Activated T-cell treated with anti-CD3 and anti-CD28 coated beads, Interleukin-2, amount 50 U/mL, for 72 hours (primary cell): ENCODE results near the gene COLEC11. TPM values are rescaled to one million over a fixed set of nuclear protein-coding genes. Genes with fewer than 3 reads are reported as not detected.

Experiments
- ATAC-seq, 2 donors: fragments of 150-1000 bp; cut with Tn5 transposase; replicated peaks in 1 of 2; 2 replicates each; pipeline ENCODE4 v1.10.0; 2021; ENCODE audit warnings: moderate library complexity in 2 of 2, mild to moderate bottlenecking in 1 of 2
- DNase-seq, 2 donors: peaks; one replicate each; pipeline ENCODE4 v3.0.0; 2021 to 2022; ENCODE audit warnings: mixed read lengths in 1 of 2
- H3K27ac Mint-ChIP-seq: one replicate; pipeline ENCODE4 v1.8.0; 2022; ENCODE audit warnings: mild to moderate bottlenecking, moderate library complexity, mixed read lengths
- H3K27me3 Mint-ChIP-seq: one replicate; pipeline ENCODE4 v1.8.0; 2022; ENCODE audit warnings: low read depth, mixed read lengths
- H3K36me3 Mint-ChIP-seq, 2 donors: one replicate each; pipeline ENCODE4 v1.8.0; 2022; ENCODE audit warnings: mixed read lengths in 2 of 2, mild to moderate bottlenecking in 1 of 2; ENCODE audit not compliant: insufficient read depth in 2 of 2
- H3K4me1 Mint-ChIP-seq: one replicate; pipeline ENCODE4 v1.8.0; 2022; ENCODE audit warnings: low read depth, mixed read lengths
- H3K4me3 Mint-ChIP-seq, 2 donors: one replicate each; pipeline ENCODE4 v1.8.0; 2022; ENCODE audit warnings: mild to moderate bottlenecking in 2 of 2, mixed read lengths in 2 of 2, moderate library complexity in 2 of 2
- H3K9me3 Mint-ChIP-seq, 2 donors: one replicate each; pipeline ENCODE4 v1.8.0; 2022; ENCODE audit warnings: mixed read lengths in 2 of 2
- total RNA-seq, 2 donors: library from RNA; stranded (reverse); gene quantifications; one replicate each; pipeline ENCODE4 v1.2.3, GENCODE V29; 2022

The COLEC11 gene
- total RNA-seq, 2 donors from 2014 or later = 0.21 to 0.41 TPM

- H3K4me1 Mint-ChIP-seq = no peaks in the 10 kb centered on the region
- no peak overlapping the region for H3K27ac Mint-ChIP-seq
- ATAC-seq = no peak
Observed at GRCh38 chr2:3644246-3644525, 49.3 kb downstream of the COLEC11 start.

DNA sequence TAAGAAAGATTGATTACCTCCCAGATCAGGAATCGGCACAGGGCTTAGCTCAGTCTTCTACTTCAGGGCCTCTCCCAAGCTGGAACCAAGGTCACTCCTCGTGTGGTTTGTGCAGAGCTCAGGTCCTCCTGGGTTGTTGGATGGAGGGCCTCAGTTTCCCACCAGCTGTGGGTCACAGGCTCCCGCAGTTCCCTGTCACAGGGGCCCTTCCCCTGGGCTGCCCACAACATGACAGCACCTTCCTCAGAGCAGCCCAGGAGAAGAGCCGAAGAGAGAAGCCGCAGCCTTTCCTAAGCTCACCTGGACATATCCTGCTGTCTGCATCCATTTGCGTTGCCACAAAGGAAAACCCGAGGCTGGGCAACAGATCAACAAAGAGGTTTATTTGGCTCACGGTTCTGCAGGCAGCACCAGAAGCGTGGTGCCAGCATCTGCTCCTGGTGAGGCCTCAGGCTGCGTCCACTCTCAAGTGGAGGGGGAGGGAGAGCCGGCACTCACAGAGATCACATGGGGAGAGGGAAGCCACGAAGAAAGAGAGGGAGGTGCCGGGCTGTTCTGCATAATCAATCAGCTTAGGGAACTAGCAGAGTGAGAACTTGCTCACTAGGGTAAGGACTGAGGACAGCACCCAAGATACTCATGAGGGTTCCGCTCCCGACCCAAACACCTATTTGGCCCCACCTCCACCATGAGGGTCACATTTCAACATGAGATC, 50.1 kb downstream of the COLEC11 start:
- H3K27ac Mint-ChIP-seq = no peak overlapping the region
- H3K9me3 Mint-ChIP-seq = no peaks in the 10 kb centered on the region
- no peaks in the 10 kb centered on the region for H3K4me1 Mint-ChIP-seq
- no peak overlapping the region for H3K4me3 Mint-ChIP-seq
- no peaks in the 10 kb centered on the region for H3K36me3 Mint-ChIP-seq
- ATAC-seq (no peak), DNase-seq (no peak)
- no peaks in the 10 kb centered on the region for H3K27me3 Mint-ChIP-seq

More at GRCh38 chr2:3644246-3644525, 49.3 kb downstream of the COLEC11 start:
- Mint-ChIP-seq H3K9me3 (no peaks in the 10 kb centered on the region), H3K27me3 (no peaks in the 10 kb centered on the region), H3K36me3 (no peaks in the 10 kb centered on the region), H3K4me3 (no peak overlapping the region)
- DNase-seq = no peak

DNA sequence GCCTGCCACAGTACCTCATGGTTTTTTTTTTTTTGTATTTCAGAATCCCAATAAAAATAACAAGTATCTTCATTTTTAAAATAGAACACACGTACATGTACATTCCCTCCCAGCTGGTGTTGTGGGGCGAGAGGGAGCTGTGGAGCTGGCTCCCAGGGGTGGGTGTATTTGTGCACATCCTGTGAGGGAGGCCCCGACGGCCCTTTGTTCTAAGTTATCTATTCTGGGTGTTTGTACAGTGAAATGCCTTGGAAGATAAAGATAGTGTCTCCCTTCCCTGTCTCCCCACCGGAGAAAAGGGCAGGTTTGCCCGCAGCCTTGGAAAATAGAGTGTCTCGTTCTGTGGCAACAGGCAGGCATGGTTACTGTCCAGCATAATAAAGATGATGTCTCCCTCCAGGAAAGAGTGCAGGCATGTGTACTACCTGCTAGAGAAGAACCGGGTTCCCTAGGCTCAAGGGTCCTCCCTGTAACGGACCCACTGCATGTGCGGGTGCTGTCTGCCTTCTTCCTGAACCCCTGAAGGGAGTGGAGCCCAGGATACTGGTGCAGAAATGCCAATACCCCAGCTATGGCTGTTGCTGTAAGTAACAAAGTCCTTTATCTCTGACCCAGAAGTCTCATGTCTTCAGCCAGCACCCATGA, 51.0 kb downstream of the COLEC11 start:
- Mint-ChIP-seq H3K4me1 (peaks cover 2% of the 10 kb centered on the region), H3K36me3 (no peaks in the 10 kb centered on the region), H3K27ac (no peak overlapping the region), H3K27me3 (no peaks in the 10 kb centered on the region), H3K4me3 (no peak overlapping the region), H3K9me3 (no peaks in the 10 kb centered on the region)
- ATAC-seq = no peak
- no peak for DNase-seq

- Mint-ChIP-seq H3K4me3 (no peak overlapping the region), H3K4me1 (peaks cover 8% of the 10 kb centered on the region), H3K36me3 (no peaks in the 10 kb centered on the region), H3K9me3 (no peaks in the 10 kb centered on the region), H3K27ac (no peak overlapping the region), H3K27me3 (no peaks in the 10 kb centered on the region)
- ATAC-seq = no peak
- no peak for DNase-seq
Observed at GRCh38 chr2:3646446-3646845, 51.5 kb downstream of the COLEC11 start.

DNA sequence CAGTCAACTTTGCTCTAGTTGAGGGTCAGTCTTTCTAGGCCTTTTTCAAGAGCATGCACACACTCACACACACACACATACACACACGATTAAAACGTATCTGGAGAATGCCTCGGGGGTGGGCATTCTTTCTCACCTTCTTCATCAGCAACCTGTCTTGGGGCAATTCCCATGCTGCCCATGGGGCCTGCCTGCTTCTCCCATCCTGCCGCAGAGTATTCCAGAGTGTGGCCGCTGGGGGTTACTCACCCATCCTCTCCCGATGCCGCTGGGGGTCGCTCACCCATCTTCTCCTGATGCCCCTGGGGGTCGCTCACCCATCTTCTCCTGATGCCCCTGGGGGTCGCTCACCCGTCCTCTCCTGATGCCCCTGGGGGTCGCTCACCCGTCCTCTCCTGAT, 52.3 kb downstream of the COLEC11 start:
- Mint-ChIP-seq H3K9me3 (no peaks in the 10 kb centered on the region), H3K27ac (no peak overlapping the region), H3K36me3 (no peaks in the 10 kb centered on the region), H3K4me1 (peaks cover 16% of the 10 kb centered on the region), H3K4me3 (no peak overlapping the region), H3K27me3 (no peaks in the 10 kb centered on the region)
- no peak for DNase-seq
- no peak for ATAC-seq

DNA sequence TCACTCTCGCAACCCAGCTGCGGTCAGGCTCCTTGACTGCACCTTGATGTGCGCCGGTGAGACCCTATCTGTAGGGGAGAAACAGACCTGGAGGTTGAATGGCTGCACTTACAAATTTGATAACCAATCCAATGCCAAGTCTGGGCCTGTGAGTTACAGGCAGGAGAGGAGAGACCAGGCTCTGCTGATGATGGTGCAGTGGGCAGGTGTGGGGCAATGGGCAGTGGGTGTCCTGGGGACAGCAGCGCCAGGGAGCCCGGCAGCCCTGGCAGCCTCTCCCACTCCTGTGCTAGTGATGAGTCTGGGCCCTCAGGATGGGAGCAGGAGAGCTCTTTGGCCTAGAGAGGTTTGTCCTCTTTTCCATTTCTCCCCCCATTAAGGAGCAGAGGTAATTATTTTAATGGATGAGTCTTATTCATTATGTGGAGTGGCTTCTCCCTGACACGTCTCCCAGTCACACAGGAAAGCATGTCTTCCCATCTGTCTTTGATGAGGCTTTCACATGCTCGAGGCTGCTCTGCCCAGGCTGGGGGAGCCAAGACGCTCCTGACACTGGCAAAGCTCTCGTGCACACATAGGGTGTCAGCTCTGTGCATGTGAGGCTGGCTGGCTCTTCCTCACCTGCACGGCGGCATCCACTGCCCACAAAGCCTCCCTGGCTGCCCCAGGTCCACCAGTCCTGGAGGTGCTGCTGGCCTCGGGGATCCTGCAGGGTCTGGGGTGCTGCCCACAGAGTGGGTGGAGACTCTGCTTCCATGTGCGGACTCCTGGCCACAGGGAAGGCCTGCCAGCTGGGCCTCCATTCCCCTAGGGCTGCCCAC, 53.1 kb downstream of the COLEC11 start:
- Mint-ChIP-seq H3K4me3 (no peak overlapping the region), H3K36me3 (no peaks in the 10 kb centered on the region), H3K27me3 (no peaks in the 10 kb centered on the region), H3K27ac (no peak overlapping the region), H3K9me3 (no peaks in the 10 kb centered on the region), H3K4me1 (peaks cover 17% of the 10 kb centered on the region)
- ATAC-seq (no peak), DNase-seq (no peak)

GRCh38 chr2:3648652-3649177, 53.8 kb downstream of the COLEC11 start:
- Mint-ChIP-seq H3K9me3 (no peaks in the 10 kb centered on the region), H3K4me3 (no peak overlapping the region)

DNA sequence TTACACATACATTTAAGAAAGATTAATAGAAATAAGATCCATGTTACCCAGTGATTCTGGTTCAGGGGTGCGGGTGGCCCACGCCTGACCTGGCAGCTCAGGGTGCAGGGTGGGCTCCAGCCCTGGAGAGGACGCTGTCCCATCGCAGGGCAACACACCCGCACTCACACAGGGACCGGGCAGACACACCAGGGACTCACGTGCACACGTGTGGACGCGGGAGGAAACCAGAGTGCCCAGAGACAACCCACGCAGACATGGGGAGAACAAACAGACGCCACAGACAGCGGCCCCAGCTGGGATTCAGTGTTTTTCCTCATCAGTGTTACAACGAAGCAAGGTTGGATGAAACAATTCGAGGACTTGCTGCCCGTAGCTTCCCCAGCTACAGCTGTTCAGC, 54.7 kb downstream of the COLEC11 start:
- Mint-ChIP-seq H3K4me1 (peaks cover 17% of the 10 kb centered on the region), H3K36me3 (no peaks in the 10 kb centered on the region), H3K4me3 (no peak overlapping the region), H3K27me3 (no peaks in the 10 kb centered on the region), H3K27ac (no peak overlapping the region), H3K9me3 (no peaks in the 10 kb centered on the region)
- DNase-seq = no peak
- ATAC-seq = no peak

More at GRCh38 chr2:3648652-3649177, 53.8 kb downstream of the COLEC11 start:
- ATAC-seq (no peak), DNase-seq (no peak)
- no peak overlapping the region for H3K27ac Mint-ChIP-seq
- H3K27me3 Mint-ChIP-seq = no peaks in the 10 kb centered on the region
- no peaks in the 10 kb centered on the region for H3K36me3 Mint-ChIP-seq
- peaks cover 17% of the 10 kb centered on the region for H3K4me1 Mint-ChIP-seq

- Mint-ChIP-seq H3K4me3 (peak overlapping the region; percentile 75 to 94), H3K27ac (peak overlapping the region; percentile 38), H3K36me3 (no peaks in the 10 kb centered on the region), H3K27me3 (no peaks in the 10 kb centered on the region), H3K4me1 (peaks cover 17% of the 10 kb centered on the region), H3K9me3 (no peaks in the 10 kb centered on the region)
- no peak for DNase-seq
- no peak for ATAC-seq
Observed at GRCh38 chr2:3650140-3650920, 55.4 kb downstream of the COLEC11 start.

DNA sequence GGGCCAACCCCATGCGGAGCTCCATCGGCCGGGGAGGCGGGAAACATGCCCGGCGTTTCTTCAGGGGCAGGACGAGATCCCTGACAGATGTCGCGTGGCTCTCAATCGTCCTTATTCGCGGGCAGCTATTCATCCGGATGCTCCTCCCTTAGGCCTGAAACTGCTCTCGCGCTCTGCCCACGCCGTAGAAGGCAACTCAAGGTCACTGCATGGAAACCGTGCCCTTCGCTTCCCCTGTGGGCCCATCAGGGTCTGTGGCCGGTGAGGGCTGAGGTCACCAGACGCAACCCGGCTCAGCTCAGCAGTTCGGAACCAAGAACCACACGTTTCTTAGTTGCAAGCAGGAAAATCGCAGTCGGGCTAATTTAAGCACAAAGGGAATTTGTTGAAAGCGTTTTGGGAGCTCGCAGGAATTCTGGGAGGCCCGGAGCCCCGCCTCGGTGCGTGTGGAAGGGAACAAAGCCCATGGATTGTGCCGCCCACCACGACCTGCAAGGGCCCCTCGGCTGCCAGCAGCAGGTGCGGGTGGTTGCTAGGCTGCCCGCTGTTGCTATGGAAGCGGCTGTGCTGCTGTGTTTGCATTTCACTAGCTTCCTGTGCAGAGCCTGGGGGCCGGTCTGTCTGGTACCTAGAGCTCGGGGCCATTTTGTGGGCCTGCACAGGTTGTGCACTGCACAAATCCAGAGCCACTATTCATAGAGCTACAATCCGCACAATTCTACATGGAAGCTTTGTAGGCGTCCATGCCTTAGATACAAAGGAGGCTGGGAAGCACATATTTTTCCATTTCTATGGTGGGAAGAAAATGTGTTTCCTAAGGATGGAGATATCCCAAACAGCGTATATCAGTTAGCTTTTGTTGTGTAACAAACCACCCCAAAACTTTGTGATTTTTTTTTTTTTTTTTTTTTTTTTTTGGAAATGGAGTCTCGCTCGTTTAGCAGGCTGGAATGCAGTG, 57.1 kb downstream of the COLEC11 start:
- H3K36me3 Mint-ChIP-seq = no peaks in the 10 kb centered on the region
- H3K4me3 Mint-ChIP-seq = peak overlapping the region; percentile 75 to 94
- H3K9me3 Mint-ChIP-seq = no peaks in the 10 kb centered on the region
- peak; percentile 70 to 75 for DNase-seq
- peaks cover 17% of the 10 kb centered on the region for H3K4me1 Mint-ChIP-seq
- H3K27me3 Mint-ChIP-seq = no peaks in the 10 kb centered on the region
- peak overlapping the region; percentile 16 for H3K27ac Mint-ChIP-seq
- peak; percentile 78 to 80 for ATAC-seq

DNA sequence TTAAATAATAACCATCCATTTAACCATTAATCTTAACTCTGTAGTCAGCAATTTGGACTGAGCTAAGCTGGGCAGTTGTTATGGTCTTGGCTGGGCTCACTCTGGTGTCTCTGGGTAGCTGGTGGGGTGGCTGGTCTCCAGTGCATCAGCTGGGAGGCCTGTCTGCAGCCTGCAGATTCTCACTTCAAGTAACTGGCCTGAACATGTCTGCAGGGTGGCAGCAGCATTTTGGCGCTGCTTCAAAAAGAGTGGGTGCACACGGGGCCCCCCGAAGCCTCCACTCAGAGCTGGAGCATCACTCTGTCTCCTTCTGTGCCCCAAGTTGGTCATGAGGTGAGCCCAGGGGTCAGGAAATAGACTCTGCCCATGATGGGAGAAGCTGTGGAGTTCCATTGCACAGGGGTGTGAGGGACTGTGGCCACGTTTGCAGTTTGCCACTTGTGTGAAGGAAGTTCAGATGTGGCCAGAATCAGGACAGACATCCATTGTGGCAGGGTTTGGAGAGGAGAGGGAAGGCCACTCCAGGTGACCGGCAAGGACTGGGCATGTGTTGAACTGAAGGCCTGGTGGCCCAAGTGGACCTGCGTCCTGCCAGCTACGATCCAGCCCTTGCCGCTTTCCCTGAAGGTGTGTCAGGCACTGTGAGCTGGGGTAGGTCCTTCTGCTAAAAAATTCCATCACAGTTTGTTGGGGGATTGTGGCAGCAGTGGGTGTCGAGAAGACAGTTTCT, 58.1 kb downstream of the COLEC11 start:
- ATAC-seq = no peak
- H3K27ac Mint-ChIP-seq = no peak overlapping the region
- no peak for DNase-seq

More for the DNA sequence above, 58.1 kb downstream of the COLEC11 start:
- no peaks in the 10 kb centered on the region for H3K36me3 Mint-ChIP-seq
- H3K4me3 Mint-ChIP-seq = no peak overlapping the region
- no peaks in the 10 kb centered on the region for H3K27me3 Mint-ChIP-seq
- no peaks in the 10 kb centered on the region for H3K9me3 Mint-ChIP-seq
- peaks cover 17% of the 10 kb centered on the region for H3K4me1 Mint-ChIP-seq
